Stimulated activated CD4-positive, alpha-beta T cell treated with anti-CD3 and anti-CD28 coated beads, Interleukin-1b, Interleukin-23, amount 100 ng/mL, for 24 hours (primary cell): ENCODE measurements around the gene AUH.
"Not testable (repeated sequence)": the region's sequence is repeated elsewhere in the genome, so short reads cannot be mapped to it uniquely, and the experiment has no call there.

Source experiments
- DNase-seq, 4 experiments: peaks; one replicate each; pipeline ENCODE4 v3.0.0-alpha.2; 2020; ENCODE audit warnings: low read depth in 4 of 4, low spot score in 1 of 4

AUH gene

GRCh38 chr9:91379426-91379825 is 17.7 kb upstream of the AUH start:
- DNase-seq, result no peak

- DNase-seq, result no peak
Observed at GRCh38 chr9:91378695-91379127, 17.0 kb upstream of the AUH start.

- not testable (repeated sequence) for DNase-seq
Observed at GRCh38 chr9:91378054-91378453, 16.3 kb upstream of the AUH start.

GRCh38 chr9:91376239-91376638 is 14.5 kb upstream of the AUH start:
- DNase-seq, result no peak

- DNase-seq, result no peak
Observed at GRCh38 chr9:91374939-91375338, 13.2 kb upstream of the AUH start.

GRCh38 chr9:91371894-91372293 is 10.2 kb upstream of the AUH start:
- no peak for DNase-seq

GRCh38 chr9:91370006-91370405 is 8.3 kb upstream of the AUH start:
- DNase-seq, result not testable (repeated sequence)

GRCh38 chr9:91364702-91365101 is 3.0 kb upstream of the AUH start:
- no peak for DNase-seq

- no peak for DNase-seq
Observed at GRCh38 chr9:91364005-91364404, 2.3 kb upstream of the AUH start.

- DNase-seq, result no peak
Observed at GRCh38 chr9:91362051-91362611, 413 bp upstream of the AUH start.

GRCh38 chr9:91360551-91361290 is 997 bp downstream of the AUH start:
- no peak for DNase-seq

- DNase-seq, result no peak
Observed at GRCh38 chr9:91359734-91360470, 1.8 kb downstream of the AUH start.

GRCh38 chr9:91359083-91359482 is 2.6 kb downstream of the AUH start:
- no peak for DNase-seq

GRCh38 chr9:91354881-91355280 is 6.8 kb downstream of the AUH start:
- no peak for DNase-seq

- DNase-seq, result no peak
Observed at GRCh38 chr9:91349115-91349555, 12.6 kb downstream of the AUH start.

- DNase-seq, result no peak
Observed at GRCh38 chr9:91348191-91348807, 13.4 kb downstream of the AUH start.

- DNase-seq, result no peak
Observed at GRCh38 chr9:91347377-91347776, 14.3 kb downstream of the AUH start.

- DNase-seq, result no peak
Observed at GRCh38 chr9:91346644-91347043, 15.1 kb downstream of the AUH start.

- no peak for DNase-seq
Observed at GRCh38 chr9:91345978-91346377, 15.7 kb downstream of the AUH start.

- no peak for DNase-seq
Observed at GRCh38 chr9:91342575-91342974, 19.1 kb downstream of the AUH start.

GRCh38 chr9:91341749-91342148 is 20.0 kb downstream of the AUH start:
- DNase-seq, result no peak

GRCh38 chr9:91341258-91341746 is 20.4 kb downstream of the AUH start:
- DNase-seq, result no peak
